Activated CD8-positive, alpha-beta T cell treated with anti-CD3 and anti-CD28 coated beads, Interleukin-2, amount 10 ng/mL, durations not matched to agents 7 days and 5 days (primary cell): Measurements from ENCODE around the gene TXNRD3. TPM values are rescaled to one million over a fixed set of nuclear protein-coding genes. Genes with fewer than 3 reads are reported as not detected.

ENCODE experiments used
- ATAC-seq: fragments of 150-1000 bp; cut with Tn5 transposase; one replicate; pipeline ENCODE4 v1.10.0; 2021; ENCODE audit warnings: moderate library complexity
- CTCF ChIA-PET: fragments of 350-600 bp; sonication (Branson Sonifier 250); formaldehyde crosslinking; loops from one replicate; lab custom pipeline; 2021; ENCODE audit warnings: antibody characterized with exemption; lab: Charles Lee
- POLR2A ChIA-PET: fragments of 350-600 bp; sonication (Branson Sonifier 250); formaldehyde crosslinking; loops from one replicate; lab custom pipeline; 2021; ENCODE audit warnings: antibody characterized with exemption; lab: Charles Lee
- DNase-seq: peaks from one replicate; pipeline ENCODE4 v3.0.0-alpha.2; 2020
- H3K27ac Mint-ChIP-seq: one replicate; pipeline ENCODE4 v1.8.0; 2021; ENCODE audit warnings: mild to moderate bottlenecking, mixed read lengths
- H3K27me3 Mint-ChIP-seq: one replicate; pipeline ENCODE4 v1.8.0; 2021; ENCODE audit warnings: low read depth, mixed read lengths
- H3K36me3 Mint-ChIP-seq: one replicate; pipeline ENCODE4 v1.8.0; 2021; ENCODE audit warnings: low read depth, mixed read lengths
- H3K4me1 Mint-ChIP-seq: one replicate; pipeline ENCODE4 v1.8.0; 2021; ENCODE audit warnings: low read depth, mixed read lengths
- H3K4me3 Mint-ChIP-seq: one replicate; pipeline ENCODE4 v1.8.0; 2021; ENCODE audit warnings: mild to moderate bottlenecking, mixed read lengths
- H3K9me3 Mint-ChIP-seq: one replicate; pipeline ENCODE4 v1.8.0; 2022; ENCODE audit warnings: mixed read lengths; ENCODE audit not compliant: insufficient read depth
- total RNA-seq, 2 experiments: library from RNA; stranded (reverse); gene quantifications; one replicate each; pipeline ENCODE4 v1.2.3, GENCODE V29; 2021

TXNRD3 gene
- total RNA-seq, 2 experiments from 2014 or later = 1.0 to 1.3 TPM

GRCh38 chr3:126573492-126574117 lies 81.3 kb downstream of the TXNRD3 start:
- Mint-ChIP-seq H3K4me1 (no peaks in the 10 kb centered on the region), H3K27me3 (peaks cover 4% of the 10 kb centered on the region), H3K27ac (no peak overlapping the region), H3K4me3 (no peak overlapping the region), H3K9me3 (no peaks in the 10 kb centered on the region), H3K36me3 (no peaks in the 10 kb centered on the region)
- ChIA-PET POLR2A (no interaction called here), CTCF (no interaction called here)
- DNase-seq (no peak), ATAC-seq (no peak)

DNA sequence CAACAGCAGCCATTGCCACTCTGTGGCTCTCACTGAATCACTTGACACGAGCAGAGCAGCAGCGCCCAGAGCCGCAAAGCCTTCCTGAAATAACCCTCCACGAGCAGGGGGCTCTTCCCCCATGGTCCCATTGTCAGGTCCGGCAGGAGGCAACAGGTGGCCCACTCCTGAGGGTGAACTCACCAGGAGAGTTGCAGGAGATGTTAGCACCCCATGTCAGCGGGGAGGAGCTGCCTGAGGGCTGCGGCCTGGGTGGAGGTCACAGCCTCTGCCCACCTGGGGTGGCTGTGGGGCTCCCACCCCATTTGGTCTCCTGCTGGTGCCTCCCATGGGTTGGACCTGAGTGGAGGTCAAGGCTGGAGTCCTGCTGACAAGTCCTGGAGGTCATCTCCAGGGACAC lies 83.8 kb downstream of the TXNRD3 start:
- no peaks in the 10 kb centered on the region for H3K4me1 Mint-ChIP-seq
- no peaks in the 10 kb centered on the region for H3K36me3 Mint-ChIP-seq
- H3K27ac Mint-ChIP-seq = no peak overlapping the region
- no peaks in the 10 kb centered on the region for H3K9me3 Mint-ChIP-seq
- ATAC-seq = no peak
- ChIA-PET CTCF (no interaction called here), POLR2A (interaction anchor here (0.5 kb wide), 1 partner anchor 397 kb away, joined by 3 read pairs; no protein-coding TSS in a partner anchor)
- no peak overlapping the region for H3K4me3 Mint-ChIP-seq
- H3K27me3 Mint-ChIP-seq = peaks cover 10% of the 10 kb centered on the region
- DNase-seq = no peak

GRCh38 chr3:126570103-126570541 lies 84.8 kb downstream of the TXNRD3 start:
- ATAC-seq (no peak), DNase-seq (no peak)
- Mint-ChIP-seq H3K27me3 (peaks cover 13% of the 10 kb centered on the region), H3K36me3 (no peaks in the 10 kb centered on the region), H3K4me3 (no peak overlapping the region), H3K4me1 (no peaks in the 10 kb centered on the region), H3K27ac (no peak overlapping the region), H3K9me3 (no peaks in the 10 kb centered on the region)
- ChIA-PET POLR2A (no interaction called here), CTCF (no interaction called here)

GRCh38 chr3:126569390-126569975 lies 85.4 kb downstream of the TXNRD3 start:
- no peaks in the 10 kb centered on the region for H3K36me3 Mint-ChIP-seq
- no peak overlapping the region for H3K27ac Mint-ChIP-seq
- no peaks in the 10 kb centered on the region for H3K4me1 Mint-ChIP-seq
- H3K27me3 Mint-ChIP-seq = peaks cover 13% of the 10 kb centered on the region
- POLR2A ChIA-PET = no interaction called here
- CTCF ChIA-PET = no interaction called here
- H3K4me3 Mint-ChIP-seq = no peak overlapping the region
- DNase-seq (no peak), ATAC-seq (no peak)
- no peaks in the 10 kb centered on the region for H3K9me3 Mint-ChIP-seq

DNA sequence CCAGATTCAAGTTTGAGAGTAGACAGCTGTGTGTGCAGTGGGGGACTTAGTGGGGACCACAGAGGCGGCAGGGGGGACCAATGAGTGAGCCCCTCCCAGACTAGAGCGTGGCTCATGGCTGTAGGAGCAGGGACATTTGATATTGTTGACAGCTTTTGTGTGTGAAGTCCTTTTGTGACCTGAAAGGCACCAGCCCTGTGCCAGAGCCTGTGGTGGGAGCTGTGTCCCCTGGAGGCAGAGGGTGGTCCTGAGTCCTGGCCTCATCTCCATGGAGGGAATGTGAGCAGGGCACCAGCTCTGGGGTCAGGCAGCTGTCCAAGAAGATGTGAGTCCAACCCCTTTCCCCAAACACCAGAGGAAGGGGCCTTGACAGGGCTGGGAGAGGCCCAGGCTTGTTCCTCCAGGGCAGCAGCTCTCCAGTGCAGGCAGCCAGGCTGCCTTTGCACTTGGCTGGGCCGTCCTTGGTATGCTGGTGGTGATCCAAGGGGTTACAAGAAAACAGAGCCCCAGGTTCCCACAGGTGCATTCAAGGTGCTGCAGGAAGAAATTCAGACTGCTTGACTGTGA lies 86.1 kb downstream of the TXNRD3 start:
- ChIA-PET CTCF (no interaction called here), POLR2A (no interaction called here)
- Mint-ChIP-seq H3K36me3 (no peaks in the 10 kb centered on the region), H3K27me3 (peaks cover 13% of the 10 kb centered on the region), H3K27ac (no peak overlapping the region), H3K9me3 (no peaks in the 10 kb centered on the region), H3K4me3 (no peak overlapping the region), H3K4me1 (no peaks in the 10 kb centered on the region)
- no peak for ATAC-seq
- DNase-seq = no peak

GRCh38 chr3:126567696-126568438 lies 87.1 kb downstream of the TXNRD3 start:
- Mint-ChIP-seq H3K4me1 (no peaks in the 10 kb centered on the region), H3K36me3 (no peaks in the 10 kb centered on the region), H3K9me3 (no peaks in the 10 kb centered on the region), H3K27ac (no peak overlapping the region), H3K27me3 (peaks cover 13% of the 10 kb centered on the region), H3K4me3 (no peak overlapping the region)
- CTCF ChIA-PET = interaction anchor here (0.6 kb wide), 1 partner anchor 430 kb away, joined by 3 read pairs; no protein-coding TSS in a partner anchor
- POLR2A ChIA-PET = no interaction called here
- ATAC-seq (no peak), DNase-seq (no peak)

- Mint-ChIP-seq H3K4me3 (no peak overlapping the region), H3K27ac (no peak overlapping the region), H3K4me1 (no peaks in the 10 kb centered on the region), H3K9me3 (no peaks in the 10 kb centered on the region), H3K36me3 (no peaks in the 10 kb centered on the region), H3K27me3 (peaks cover 20% of the 10 kb centered on the region)
- DNase-seq = no peak
- ChIA-PET CTCF (no interaction called here), POLR2A (no interaction called here)
- ATAC-seq = no peak
These were observed 92.1 kb downstream of the TXNRD3 start for GRCh38 chr3:126562737-126563276.

DNA sequence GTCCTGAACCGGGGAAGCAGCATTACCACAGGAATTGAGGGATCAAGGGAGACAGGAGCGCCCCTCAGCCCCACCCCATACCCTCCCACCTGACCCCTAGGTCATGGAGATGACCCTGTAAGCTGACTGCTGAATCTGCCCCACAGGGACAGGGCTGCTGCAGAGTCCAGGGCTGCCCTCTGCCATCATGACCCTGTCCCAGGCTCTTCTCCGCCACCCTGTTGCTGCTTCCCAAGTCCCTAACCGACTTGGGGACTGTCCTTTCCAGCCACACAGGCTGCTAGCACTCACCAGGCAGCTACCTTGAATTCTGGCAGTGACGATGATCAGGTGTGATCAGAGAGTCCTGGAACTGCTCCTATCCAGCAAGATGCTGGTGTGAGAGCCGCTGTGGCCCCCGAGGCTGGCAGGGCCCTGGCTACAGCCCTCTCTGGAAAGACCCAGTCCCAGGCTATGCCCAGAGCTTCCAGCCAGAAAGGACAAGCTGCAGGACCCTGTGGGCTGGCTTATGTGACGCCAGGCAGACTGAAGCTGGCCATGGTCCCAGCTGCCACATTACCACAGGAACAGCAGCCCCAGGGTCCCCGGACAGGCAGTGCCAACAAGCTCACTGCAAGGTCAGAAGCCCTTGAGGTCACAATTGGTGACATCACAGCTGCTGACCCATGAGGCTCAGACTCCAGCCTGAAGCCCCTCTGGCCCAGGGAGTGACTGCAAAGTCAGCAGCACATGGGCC lies 96.4 kb downstream of the TXNRD3 start, which contains the start of gene C3orf22:
C3orf22 (minus strand) TSS at position 597 of the 736 bp plus-strand sequence. CDS start 5,542 bp downstream, outside the sequence.
- no peaks in the 10 kb centered on the region for H3K9me3 Mint-ChIP-seq
- DNase-seq (peak; percentile 9), ATAC-seq (no peak)
- H3K27ac Mint-ChIP-seq = no peak within 1 kb of the TSS
- H3K27me3 Mint-ChIP-seq = peaks cover 6% of the 10 kb centered on the region
- ChIA-PET CTCF (no interaction called here), POLR2A (no interaction called here)
- no peaks in the 10 kb centered on the region for H3K4me1 Mint-ChIP-seq
- H3K4me3 Mint-ChIP-seq = no peak within 1 kb of the TSS
- H3K36me3 Mint-ChIP-seq = no peaks in the 10 kb centered on the region

- ChIA-PET CTCF (no interaction called here), POLR2A (no interaction called here)
- ATAC-seq = no peak
- peak; percentile 12 for DNase-seq
- H3K9me3 Mint-ChIP-seq = no peaks in the 10 kb centered on the region
- H3K27ac Mint-ChIP-seq = no peak overlapping the region
- H3K27me3 Mint-ChIP-seq = peaks cover 6% of the 10 kb centered on the region
- H3K4me1 Mint-ChIP-seq = no peaks in the 10 kb centered on the region
- no peaks in the 10 kb centered on the region for H3K36me3 Mint-ChIP-seq
- H3K4me3 Mint-ChIP-seq = no peak overlapping the region
These were observed 97.2 kb downstream of the TXNRD3 start for GRCh38 chr3:126557761-126558160.

DNA sequence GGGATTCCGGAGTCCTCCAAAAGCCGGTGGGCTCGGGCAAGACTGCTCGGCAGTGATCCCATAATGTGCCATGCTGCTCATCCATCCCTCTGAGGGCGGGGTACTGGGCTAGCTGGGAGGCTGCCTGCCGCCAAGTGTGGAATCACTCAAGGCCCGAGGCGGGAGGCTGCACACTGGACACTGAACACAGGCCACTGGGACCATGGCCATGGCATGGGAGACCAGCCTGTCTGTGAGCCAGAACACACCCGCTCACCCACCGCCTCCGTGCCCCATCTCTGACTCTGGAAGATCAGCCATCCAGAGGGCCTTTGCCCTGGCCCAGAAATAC lies 97.5 kb downstream of the TXNRD3 start:
- Mint-ChIP-seq H3K27me3 (peaks cover 6% of the 10 kb centered on the region), H3K36me3 (no peaks in the 10 kb centered on the region), H3K27ac (no peak overlapping the region), H3K9me3 (no peaks in the 10 kb centered on the region), H3K4me3 (no peak overlapping the region), H3K4me1 (no peaks in the 10 kb centered on the region)
- ChIA-PET CTCF (no interaction called here), POLR2A (no interaction called here)
- ATAC-seq (no peak), DNase-seq (no peak)
